Hippocampal formation (tissue), 2 donors: ENCODE data around the gene ZNF189.
"Not testable (repeated sequence)": the region's sequence is repeated elsewhere in the genome, so short reads cannot be mapped to it uniquely, and the experiment has no call there.

Experiments
- DNase-seq, 2 donors: peaks; one replicate each; lab custom pipeline; 2025; lab: John Stamatoyannopoulos, UW

ZNF189 gene

DNA sequence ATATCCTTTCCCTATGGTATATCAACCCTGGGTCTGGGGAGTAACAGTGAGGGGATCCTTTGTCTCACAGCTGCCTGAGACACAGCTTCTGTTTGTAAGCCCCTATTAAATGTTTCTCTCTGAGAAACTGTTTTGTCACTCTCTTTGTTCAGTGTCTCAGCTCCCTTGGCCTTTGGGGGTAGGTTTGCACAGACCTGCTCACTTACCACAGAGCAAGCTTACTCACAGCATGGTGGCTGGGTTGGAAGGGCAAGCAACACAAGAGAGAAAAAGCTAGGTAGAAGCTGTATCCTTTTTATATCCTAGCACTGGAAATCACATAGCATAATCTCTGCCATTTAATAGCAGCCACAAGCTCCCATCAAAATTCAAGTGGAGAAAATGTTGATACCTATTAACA, 18.4 kb upstream of the ZNF189 start:
- DNase-seq, result no peak

DNA sequence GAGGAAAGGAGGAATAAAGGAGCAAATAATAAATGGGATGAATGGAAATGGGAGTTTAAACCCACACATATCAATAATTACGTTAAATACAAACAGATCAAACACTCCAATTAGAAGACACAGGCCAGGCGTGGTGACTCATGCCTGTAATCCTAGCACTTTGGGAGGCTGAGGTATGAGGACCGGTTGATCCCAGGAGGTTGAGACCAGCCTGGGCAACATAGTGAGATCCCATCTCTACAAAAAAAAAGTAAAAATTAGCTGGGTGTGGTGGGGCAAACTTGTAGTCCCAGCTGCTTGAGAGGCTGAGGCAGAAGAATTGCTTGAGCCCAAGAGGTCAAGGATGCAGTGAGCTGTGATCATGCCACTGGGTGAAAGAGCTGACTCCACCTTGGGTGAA, 17.5 kb upstream of the ZNF189 start:
- no peak for DNase-seq

DNA sequence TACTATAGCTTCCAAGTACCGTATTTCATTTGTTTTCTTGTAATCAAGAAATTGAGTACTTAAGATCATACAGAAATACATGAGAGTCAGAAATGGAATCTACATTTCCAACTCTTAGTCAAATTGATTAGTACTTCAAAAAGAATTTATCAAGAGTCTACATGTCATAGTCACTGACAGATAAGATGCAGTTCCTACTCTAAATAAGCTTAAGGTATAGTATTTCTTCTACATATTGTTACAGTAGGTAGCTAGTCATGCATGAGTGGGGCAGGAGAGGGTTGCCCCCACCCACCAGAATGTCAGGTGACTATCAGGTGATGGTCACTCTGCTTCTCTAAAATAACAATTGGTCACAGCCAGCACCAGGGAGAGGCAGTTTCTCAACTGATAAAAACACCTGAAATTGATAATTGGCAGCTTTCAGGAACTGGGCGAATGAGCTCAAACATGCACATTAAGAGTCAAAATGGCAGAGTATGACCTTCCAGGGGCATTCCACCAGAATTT, 16.8 kb upstream of the ZNF189 start:
- DNase-seq, result no peak

DNA sequence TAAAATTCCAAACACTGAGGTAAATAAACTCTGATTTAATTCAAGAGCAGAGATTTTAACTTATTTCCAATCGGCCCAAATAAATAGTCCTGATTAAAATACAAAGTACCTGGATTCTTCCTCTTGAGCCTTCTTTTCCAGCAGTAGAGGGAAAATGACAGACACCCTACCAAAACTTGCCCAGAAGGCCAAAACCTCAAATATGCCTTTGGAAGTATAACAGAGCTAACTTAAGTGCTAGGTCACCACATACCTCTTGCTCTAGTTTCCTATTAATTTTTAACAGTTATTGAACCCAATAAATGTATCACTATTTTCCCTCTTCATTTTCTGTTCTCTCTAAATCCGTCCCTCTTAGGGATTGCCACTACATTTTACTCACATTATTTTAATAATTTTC, 15.3 kb upstream of the ZNF189 start:
- DNase-seq, result no peak

GRCh38 chr9:101384873-101385536, 13.6 kb upstream of the ZNF189 start, which contains the start of gene BAAT:
TSS of gene BAAT (minus strand) at chr9:101385006. CDS start at chr9:101371404, 13,602 bp downstream.
- not testable (repeated sequence) for DNase-seq

DNA sequence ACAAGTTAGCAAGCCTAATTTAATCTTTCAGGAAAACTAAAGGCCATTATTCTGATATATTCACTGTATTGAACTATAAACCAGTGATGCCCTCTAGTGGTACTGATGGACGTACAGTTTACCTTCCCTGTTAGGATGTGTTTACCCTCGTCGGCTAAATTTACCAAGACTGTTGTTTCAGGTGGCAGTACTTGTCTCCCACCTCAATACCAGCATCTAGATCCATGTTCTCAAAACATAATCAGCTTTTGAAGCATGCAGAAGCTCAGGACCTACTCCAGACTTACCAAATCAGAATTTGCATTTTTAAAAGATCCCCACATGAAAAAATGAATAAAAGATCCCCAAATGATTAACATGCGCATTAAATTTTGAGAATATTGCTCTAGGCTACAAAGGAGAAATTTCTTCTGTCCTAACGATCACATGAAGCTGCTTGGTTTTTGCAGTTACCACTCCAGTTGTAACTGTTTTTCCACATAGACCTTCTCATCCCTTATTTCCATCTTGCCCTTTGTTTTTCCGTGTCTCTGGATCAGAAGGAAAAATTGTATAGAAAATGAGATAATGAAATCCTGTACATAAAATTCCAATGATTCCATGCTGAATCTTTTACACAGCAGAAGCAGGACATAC, 10.7 kb upstream of the ZNF189 start:
- DNase-seq, result peak in 1 of 2 donors; percentile 76

GRCh38 chr9:101388507-101388993, 10.1 kb upstream of the ZNF189 start:
- DNase-seq, result peak in 1 of 2 donors; percentile 51

- DNase-seq, result no peak
Measured at GRCh38 chr9:101393135-101393534, 5.5 kb upstream of the ZNF189 start.

DNA sequence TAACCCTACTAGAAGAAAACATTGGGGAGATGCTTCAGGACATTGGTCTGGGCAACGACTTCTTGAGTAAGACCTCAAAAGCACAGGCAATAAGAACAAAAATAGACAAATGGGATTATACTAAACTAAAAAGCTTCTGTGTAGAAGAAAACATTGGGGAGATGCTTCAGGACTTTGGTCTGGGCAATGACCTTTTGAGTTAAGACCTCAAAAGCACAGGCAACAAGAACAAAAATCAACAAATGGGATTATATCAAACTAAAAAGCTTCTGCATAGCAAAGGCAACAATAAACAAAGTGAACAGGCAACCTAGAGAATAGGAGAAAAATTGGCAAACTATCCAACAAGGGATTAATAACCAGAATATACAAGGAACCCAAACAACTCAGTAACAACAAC, 4.0 kb upstream of the ZNF189 start:
- DNase-seq, result no peak

DNA sequence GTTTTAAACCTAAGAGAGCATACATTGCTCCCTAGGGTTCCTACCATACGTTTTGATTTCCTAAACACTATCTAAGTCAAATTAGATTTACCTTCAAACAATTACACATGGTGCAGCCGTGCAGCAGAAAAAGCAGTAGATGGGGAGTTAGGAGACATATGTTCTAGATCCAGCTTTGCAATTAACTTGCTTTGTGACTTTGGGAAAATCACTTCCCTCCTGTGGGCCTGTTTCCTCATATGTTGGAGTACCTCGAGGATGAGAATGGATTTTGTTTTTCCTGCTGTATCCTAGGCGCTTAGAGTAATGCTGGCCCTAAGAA, 944 bp upstream of the ZNF189 start:
- no peak for DNase-seq

- DNase-seq, result peak in 1 of 2 donors; percentile 42
Measured at GRCh38 chr9:101398930-101399642, 435 bp downstream of the ZNF189 start.

- no peak for DNase-seq
Measured at GRCh38 chr9:101399643-101399970, 956 bp downstream of the ZNF189 start.

DNA sequence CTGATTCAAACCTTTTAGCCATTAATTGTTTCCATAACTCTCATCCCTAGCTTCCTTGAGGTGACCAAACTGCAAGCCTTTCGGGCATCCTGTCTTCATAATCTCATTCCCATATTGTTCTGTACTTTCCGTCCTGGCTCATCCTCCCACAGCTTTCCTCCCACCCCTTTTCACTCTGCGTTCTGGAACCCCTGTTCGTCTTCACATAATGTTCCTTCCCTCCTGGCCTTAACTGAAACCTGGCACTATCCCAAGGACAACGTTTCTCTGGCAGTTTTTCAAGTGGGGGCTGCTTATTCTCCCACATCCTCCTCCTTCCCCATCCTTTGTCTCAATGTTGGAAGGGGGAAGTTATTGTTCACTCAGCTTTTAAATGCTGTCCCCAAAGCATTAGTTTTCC, 1.5 kb downstream of the ZNF189 start:
- DNase-seq, result no peak

- no peak for DNase-seq
Measured at GRCh38 chr9:101403516-101404285, 5.0 kb downstream of the ZNF189 start.

DNA sequence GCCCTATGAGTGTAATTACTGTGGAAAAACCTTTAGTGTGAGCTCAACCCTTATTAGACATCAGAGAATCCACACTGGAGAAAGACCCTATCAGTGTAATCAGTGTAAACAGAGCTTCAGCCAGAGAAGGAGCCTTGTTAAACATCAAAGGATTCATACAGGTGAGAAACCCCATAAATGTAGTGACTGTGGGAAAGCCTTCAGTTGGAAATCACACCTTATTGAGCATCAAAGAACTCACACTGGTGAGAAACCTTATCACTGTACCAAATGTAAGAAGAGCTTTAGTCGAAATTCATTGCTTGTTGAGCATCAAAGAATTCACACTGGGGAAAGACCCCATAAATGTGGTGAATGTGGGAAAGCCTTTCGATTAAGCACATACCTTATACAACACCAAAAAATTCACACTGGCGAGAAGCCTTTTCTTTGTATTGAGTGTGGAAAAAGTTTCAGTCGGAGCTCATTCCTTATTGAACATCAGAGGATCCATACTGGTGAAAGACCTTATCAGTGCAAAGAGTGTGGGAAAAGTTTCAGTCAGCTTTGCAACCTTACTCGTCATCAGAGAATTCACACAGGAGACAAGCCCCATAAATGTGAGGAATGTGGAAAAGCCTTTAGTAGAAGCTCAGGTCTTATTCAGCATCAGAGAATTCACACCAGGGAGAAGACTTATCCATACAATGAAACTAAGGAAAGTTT, 9.9 kb downstream of the ZNF189 start:
- no peak for DNase-seq

DNA sequence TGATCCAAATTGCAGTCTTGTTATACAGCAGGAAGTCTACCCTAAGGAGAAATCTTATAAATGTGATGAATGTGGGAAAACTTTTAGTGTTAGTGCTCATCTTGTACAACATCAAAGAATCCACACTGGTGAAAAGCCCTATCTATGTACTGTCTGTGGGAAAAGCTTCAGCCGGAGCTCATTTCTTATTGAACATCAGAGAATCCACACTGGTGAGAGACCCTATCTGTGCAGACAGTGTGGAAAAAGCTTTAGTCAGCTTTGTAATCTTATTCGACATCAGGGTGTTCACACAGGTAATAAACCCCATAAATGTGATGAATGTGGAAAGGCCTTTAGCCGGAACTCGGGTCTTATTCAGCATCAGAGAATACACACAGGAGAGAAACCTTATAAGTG, 10.4 kb downstream of the ZNF189 start:
- no peak for DNase-seq

- no peak for DNase-seq
Measured at GRCh38 chr9:101414839-101415238, 16.2 kb downstream of the ZNF189 start.

DNA sequence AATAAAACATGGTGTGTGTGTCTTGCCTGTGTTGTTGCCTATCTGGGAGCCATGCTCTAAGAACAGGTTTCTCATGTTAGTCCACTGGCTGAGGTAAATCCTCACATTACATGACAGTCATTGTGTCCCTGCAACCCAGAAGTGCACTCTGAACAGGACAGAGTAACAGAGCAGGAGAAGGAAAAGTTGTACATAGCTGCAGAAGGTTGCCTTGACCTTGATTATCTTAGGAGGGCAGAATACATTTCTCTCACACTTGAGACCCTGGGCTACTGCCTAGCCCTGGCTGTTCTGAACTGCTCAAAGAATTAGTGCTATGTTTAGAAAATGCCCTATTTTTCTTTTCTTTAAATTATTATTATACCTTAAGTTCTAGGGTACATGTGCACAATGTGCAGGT, 16.9 kb downstream of the ZNF189 start:
- no peak for DNase-seq

- no peak for DNase-seq
Measured at GRCh38 chr9:101417389-101417788, 18.7 kb downstream of the ZNF189 start.

DNA sequence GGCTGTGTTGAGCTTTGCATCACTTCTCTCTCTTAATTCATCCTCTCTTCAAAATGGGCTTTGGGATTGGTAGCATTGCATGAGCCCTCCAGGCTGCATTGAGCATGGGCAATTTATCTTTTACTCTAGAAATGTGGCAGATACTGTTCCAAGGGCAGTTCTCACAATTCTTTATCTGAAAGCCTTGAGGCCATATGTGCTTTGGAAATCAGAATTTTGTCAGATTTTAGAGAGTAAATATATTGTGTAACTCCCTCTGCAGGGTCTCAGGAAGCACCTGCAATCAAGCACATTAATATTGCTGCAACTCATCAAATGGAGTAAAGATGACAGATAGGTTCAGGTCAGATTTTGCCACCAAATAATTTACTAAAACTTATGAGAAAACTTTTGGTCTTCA, 19.3 kb downstream of the ZNF189 start:
- no peak for DNase-seq
